ENCODE data around the gene ZNF74.
"Not testable (repeated sequence)": the region's sequence is repeated elsewhere in the genome, so short reads cannot be mapped to it uniquely, and the experiment has no call there.

DNA sequence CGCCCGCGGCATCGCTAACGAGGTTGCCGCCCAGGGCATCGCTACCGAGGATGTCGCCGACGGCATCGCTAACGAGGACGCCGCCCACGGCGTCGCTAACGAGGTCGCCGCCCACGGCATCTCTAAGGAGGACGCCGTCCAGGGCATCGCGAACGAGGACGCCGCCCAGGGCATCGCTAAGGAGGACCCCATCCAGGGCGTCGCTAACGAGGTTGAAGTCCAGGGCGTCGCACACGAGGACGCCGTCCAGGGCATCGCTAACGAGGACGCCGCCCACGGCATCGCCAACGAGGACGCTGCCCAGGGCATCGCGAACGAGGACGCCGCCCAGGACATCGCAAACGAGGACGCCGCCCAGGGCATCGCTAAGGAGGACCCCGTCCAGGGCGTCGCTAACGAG, 33.7 kb upstream of the ZNF74 start:
- not testable (repeated sequence) for TF ChIP-seq POLR2AphosphoS5, POLR2A (IDR thresholded peaks at IDR 0.05)
- TF ChIP-seq, protein P1, sequence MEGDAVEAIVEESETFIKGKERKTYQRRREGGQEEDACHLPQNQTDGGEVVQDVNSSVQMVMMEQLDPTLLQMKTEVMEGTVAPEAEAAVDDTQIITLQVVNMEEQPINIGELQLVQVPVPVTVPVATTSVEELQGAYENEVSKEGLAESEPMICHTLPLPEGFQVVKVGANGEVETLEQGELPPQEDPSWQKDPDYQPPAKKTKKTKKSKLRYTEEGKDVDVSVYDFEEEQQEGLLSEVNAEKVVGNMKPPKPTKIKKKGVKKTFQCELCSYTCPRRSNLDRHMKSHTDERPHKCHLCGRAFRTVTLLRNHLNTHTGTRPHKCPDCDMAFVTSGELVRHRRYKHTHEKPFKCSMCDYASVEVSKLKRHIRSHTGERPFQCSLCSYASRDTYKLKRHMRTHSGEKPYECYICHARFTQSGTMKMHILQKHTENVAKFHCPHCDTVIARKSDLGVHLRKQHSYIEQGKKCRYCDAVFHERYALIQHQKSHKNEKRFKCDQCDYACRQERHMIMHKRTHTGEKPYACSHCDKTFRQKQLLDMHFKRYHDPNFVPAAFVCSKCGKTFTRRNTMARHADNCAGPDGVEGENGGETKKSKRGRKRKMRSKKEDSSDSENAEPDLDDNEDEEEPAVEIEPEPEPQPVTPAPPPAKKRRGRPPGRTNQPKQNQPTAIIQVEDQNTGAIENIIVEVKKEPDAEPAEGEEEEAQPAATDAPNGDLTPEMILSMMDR (IDR thresholded peaks at IDR 0.05 in 8 of 11, conservative IDR thresholded peaks at IDR 0.05 in 3 of 11): not testable (repeated sequence)

All from spleen (tissue), 7 donors.